ENCODE measurements around the gene GARIN5A. TPM values are rescaled to one million over a fixed set of nuclear protein-coding genes. Genes with fewer than 3 reads are reported as not detected.
"Not testable (repeated sequence)": the region's sequence is repeated elsewhere in the genome, so short reads cannot be mapped to it uniquely, and the experiment has no call there.

GARIN5A gene
- total and polyA plus RNA-seq, 8 donors = 1.4 to 2.6 (median 2.1) TPM

GRCh38 chr19:50449236-50449899, 27.3 kb downstream of the GARIN5A start:
- no peaks in the 10 kb centered on the region for H3K9me3 ChIP-seq
- H3K4me3 ChIP-seq = no peak overlapping the region
- DNase-seq (no peak), FAIRE-seq (no peak), ATAC-seq (no peak)
- intact Hi-C loops (cut with DNase I) = no loop called here
- TF ChIP-seq CTCF (IDR thresholded peaks at IDR 0.05) = no peak
- H3K36me3 ChIP-seq = no peaks in the 10 kb centered on the region
- H3K27ac ChIP-seq = no peak overlapping the region
- WGBS, 2 donors = 50 to 55% methylated on average over 14 of the region's 14 CpGs
- no peaks in the 10 kb centered on the region for H3K27me3 ChIP-seq
- no peaks in the 10 kb centered on the region for H3K4me1 ChIP-seq

GRCh38 chr19:50447750-50448149, 28.9 kb downstream of the GARIN5A start:
- DNase-seq (no peak), FAIRE-seq (no peak), ATAC-seq (no peak)
- no peaks in the 10 kb centered on the region for H3K36me3 ChIP-seq
- H3K27me3 ChIP-seq = no peaks in the 10 kb centered on the region
- 87 to 91% methylated on average over 10 of the region's 10 CpGs for WGBS, 2 donors
- no peaks in the 10 kb centered on the region for H3K4me1 ChIP-seq
- intact Hi-C loops (cut with DNase I) = no loop called here
- H3K9me3 ChIP-seq = no peaks in the 10 kb centered on the region
- no peak overlapping the region for H3K4me3 ChIP-seq
- no peak for TF ChIP-seq CTCF (IDR thresholded peaks at IDR 0.05)
- no peak overlapping the region for H3K27ac ChIP-seq

- FAIRE-seq (no peak), ATAC-seq (no peak)
Measured at GRCh38 chr19:50447053-50447452, 29.6 kb downstream of the GARIN5A start.

GRCh38 chr19:50444059-50444458, 32.6 kb downstream of the GARIN5A start:
- TF ChIP-seq CTCF (IDR thresholded peaks at IDR 0.05) = no peak
- DNase-seq (no peak), ATAC-seq (no peak), FAIRE-seq (no peak)
- intact Hi-C loops (cut with DNase I) = no loop called here
- H3K4me1 ChIP-seq = no peaks in the 10 kb centered on the region
- no peaks in the 10 kb centered on the region for H3K27me3 ChIP-seq
- H3K4me3 ChIP-seq = no peak overlapping the region
- H3K27ac ChIP-seq = no peak overlapping the region
- WGBS, 2 donors = 41 to 56% methylated on average over 1 of the region's 1 CpG
- no peaks in the 10 kb centered on the region for H3K9me3 ChIP-seq
- no peaks in the 10 kb centered on the region for H3K36me3 ChIP-seq

More at GRCh38 chr19:50447053-50447452, 29.6 kb downstream of the GARIN5A start:
- H3K4me3 ChIP-seq = no peak overlapping the region
- DNase-seq = no peak
- H3K27ac ChIP-seq = no peak overlapping the region
- intact Hi-C loops (cut with DNase I) = no loop called here
- no peaks in the 10 kb centered on the region for H3K9me3 ChIP-seq
- TF ChIP-seq CTCF (IDR thresholded peaks at IDR 0.05) = no peak
- WGBS, 2 donors = 76 to 87% methylated on average over 5 of the region's 5 CpGs
- no peaks in the 10 kb centered on the region for H3K27me3 ChIP-seq
- H3K4me1 ChIP-seq = no peaks in the 10 kb centered on the region
- H3K36me3 ChIP-seq = no peaks in the 10 kb centered on the region

GRCh38 chr19:50439130-50439529, 37.5 kb downstream of the GARIN5A start:
- H3K4me3 ChIP-seq; ATAC-seq; H3K27me3 ChIP-seq; H3K4me1 ChIP-seq; FAIRE-seq; intact Hi-C loops (cut with DNase I); H3K36me3 ChIP-seq; H3K9me3 ChIP-seq; DNase-seq; H3K27ac ChIP-seq: not testable (repeated sequence)
- WGBS, 2 donors = 46 to 57% methylated on average over 2 of the region's 2 CpGs

Measured in pancreas (tissue), 10 donors.